HG03457 (cell line): ENCODE data around the gene MIX23.
"Not testable (repeated sequence)": the region's sequence is repeated elsewhere in the genome, so short reads cannot be mapped to it uniquely, and the experiment has no call there.

ENCODE experiments used
- ATAC-seq: cut with Tn5 transposase; IDR thresholded peaks from one replicate; pipeline ENCODE4 v1.9.1; 2021; ENCODE audit warnings: moderate number of reproducible peaks; ENCODE audit not compliant: unreplicated experiment

The MIX23 gene

DNA sequence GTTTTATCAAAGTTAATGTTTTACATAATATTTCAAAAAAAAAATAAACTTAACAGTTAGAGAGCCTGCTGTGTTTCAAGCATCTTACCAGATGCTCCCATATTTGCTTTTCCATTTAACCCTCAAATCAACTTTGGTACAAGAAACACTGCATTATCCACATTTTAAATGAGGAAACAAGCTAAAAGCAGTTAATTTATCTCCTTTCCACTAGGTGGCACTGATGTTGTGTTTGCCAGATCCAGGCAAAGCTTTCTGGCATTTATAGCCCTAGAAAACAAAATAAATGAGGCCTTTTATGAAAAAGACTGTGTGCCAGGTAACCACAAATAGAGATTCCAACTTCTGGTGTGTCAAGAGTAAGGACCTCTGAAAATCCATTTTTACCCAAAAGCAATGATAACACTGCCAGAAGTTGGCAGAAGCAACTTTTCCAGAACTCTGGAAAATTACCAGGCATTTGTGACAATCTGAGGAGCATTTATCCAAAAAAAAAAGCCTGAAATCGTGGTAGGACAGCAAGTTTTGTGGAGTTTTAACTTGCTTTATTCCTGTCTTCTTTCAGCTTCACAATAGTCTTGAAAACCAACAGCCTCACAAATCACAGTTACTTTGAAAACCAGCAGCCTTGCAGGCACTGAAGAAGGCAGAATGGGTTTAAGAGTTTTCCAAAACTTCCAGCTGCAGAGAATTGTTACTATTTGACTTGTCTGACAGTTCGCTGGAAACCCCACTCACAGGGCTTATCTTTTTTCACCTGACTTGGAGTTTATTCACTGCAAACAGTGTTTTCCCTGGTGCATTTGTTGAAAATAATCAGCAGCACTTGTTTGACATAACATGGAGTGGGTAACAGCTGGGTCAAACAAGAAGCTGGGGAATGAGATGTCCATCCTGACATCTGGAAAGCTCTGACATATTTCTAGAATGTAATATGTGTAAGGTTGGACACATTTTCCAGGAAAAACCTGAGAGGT is 10.1 kb upstream of the MIX23 start:
- no peak for ATAC-seq

DNA sequence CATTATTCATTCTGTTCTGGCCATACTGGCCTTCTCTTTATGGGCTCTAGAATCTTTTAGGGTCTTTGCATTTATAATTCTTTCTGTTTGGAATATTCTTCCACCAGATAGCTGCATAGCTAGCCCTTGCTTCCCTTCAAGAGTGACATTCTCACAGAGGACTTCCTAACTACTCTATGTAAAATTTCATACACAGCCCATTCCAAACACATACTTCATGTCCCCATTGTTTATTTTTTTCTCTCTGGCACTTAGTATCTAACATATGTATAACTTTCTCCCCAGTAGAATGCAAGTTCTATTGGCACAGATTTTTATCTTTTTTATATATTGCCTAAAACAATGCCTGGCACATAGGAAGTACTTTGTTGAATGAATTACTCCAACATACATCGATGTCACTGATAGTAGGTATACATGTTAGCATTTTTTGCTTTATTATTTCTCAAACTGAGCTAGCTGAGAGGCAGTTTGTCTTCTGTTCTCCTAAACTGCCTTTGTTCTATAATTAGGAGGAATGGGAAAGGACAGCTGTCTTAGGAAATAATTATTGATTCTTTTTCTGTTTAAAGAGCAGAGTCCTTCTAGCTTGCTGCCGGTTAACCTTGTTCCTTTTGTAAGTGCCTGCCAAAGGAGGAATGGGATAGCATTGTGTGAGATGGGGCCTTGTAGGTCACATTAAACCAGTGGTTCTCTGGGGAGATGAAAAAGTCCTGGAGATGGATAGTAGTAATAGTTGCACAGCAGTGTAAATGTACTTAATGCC is 8.8 kb upstream of the MIX23 start:
- no peak for ATAC-seq

GRCh38 chr3:122390665-122391064 is 7.6 kb upstream of the MIX23 start:
- no peak for ATAC-seq

DNA sequence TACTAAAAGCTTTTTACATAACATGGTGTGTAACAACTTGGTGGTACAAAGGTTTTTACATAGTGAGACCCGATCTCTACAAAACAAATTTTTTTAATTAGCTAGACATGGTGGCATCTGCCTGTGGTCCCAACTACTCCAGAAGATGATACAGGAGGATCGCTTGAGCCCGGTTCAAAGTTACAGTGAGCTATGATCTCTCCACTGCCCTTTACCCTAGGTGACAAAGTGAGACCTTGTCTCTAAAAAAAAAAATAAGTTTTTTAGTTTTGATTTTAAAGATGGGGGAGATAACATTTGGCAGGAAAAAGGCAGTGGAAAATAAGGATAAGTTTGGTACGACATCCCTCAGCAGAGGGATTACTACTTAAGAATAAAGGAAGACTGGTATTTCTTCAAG is 6.9 kb upstream of the MIX23 start:
- no peak for ATAC-seq

DNA sequence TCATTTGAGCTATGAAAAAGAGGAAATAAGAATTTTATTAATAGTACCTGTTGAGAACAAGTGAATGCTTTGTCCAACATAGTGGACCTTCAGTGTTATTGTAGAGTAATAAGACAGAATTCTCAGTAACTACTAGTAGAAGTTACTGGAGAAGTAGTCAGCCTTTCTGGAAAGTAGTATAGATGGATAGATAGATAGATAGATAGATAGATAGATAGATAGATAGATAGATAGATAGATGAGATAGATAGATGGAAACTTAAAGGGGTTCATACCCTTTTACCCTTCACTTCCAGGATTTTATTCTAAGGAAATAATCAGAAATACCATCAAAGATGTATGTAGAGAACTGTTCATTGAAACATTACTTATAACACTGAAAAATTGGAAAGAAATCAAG is 6.2 kb upstream of the MIX23 start:
- no peak for ATAC-seq

GRCh38 chr3:122387709-122388108 is 4.7 kb upstream of the MIX23 start:
- no peak for ATAC-seq

DNA sequence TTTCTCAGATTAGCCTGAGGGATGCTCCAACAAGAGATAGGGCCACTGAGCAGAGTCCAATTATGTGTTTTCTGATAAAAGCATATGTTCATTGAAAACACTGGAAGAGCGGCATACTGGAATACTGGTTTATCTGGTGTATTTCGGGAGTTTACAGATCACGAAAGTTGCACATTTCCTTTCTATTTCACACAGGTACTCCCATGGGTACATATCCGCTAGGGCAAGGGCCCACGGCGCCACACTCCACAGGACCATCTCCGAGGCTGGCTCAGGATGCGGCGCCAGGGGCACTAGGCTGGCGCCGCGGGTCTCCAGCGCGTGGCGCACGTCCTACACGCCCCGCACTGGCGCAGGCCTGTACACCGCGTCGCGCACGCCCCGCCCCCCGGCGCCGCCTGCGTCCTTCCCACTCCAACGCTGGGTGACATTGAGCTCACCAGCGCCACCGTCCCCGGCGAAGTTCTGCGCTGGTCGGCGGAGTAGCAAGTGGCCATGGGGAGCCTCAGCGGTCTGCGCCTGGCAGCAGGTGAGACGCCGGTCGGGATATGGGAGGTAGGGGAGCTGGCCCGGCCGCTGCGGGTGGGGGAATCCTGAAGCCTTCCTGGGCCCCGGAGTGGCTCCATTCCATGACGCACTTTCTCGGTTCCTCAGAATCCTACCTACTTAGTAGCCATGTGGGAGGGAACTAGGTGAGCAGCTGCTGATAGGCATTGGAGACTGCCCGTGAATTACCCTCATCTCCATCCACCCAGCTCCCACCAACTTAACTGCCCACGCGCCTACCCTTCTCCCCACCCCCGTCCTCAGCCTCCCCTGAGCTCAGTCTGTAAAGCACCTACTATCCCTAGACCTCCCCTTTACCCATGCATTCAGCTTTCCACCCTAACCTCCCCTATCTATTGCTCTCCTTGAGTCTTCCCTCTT is 1.0 kb upstream of the MIX23 start, which contains the start of gene FAM162A:
Gene FAM162A, plus strand, starts transcription at position 412 of the 927 bp plus-strand sequence. Its CDS starts 84 bp downstream, at position 496.
- ATAC-seq = peak; percentile 88

DNA sequence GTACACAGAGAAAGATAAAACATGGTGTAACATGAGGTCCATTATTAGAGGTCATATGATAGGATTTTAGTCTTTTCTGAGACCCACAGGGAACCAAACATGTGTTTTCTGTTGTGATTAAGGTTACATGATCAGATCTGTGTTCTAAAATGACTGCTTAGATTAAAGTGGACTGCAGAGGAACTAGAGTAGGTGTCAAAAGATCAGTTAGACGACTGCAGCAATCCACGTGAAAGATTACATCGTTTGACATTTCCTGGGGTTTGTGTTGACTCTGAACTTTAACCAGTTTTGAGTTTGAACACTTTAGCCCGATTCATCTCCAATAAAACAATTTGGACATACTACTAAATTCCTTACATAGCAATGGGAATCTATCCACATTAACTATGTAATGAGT is 5.1 kb downstream of the MIX23 start:
- no peak for ATAC-seq

- no peak for ATAC-seq
Observed at GRCh38 chr3:122374034-122374433, 9.0 kb downstream of the MIX23 start.

DNA sequence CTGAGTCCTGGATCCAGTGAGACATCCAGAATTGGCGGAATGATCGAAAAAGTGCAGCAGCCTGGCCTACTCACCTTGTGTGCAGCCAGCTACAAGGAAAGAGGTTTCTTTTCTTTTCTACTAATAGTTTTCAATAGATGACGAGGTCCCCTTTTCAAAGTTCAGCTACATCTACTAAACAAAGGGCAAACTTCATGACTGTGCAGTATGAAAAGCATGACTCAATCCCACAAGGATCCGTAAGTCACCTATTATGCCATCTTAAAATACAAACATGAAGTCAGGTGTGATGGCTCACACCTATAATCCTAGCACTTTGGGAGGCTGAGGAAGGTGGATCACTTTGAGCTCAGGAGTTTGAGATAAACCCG is 16.7 kb downstream of the MIX23 start:
- no peak for ATAC-seq

- not testable (repeated sequence) for ATAC-seq
Observed at GRCh38 chr3:122365582-122366378, 17.3 kb downstream of the MIX23 start.

- no peak for ATAC-seq
Observed at GRCh38 chr3:122365073-122365472, 18.0 kb downstream of the MIX23 start.

- ATAC-seq = no peak
Observed at GRCh38 chr3:122364490-122364889, 18.5 kb downstream of the MIX23 start.

DNA sequence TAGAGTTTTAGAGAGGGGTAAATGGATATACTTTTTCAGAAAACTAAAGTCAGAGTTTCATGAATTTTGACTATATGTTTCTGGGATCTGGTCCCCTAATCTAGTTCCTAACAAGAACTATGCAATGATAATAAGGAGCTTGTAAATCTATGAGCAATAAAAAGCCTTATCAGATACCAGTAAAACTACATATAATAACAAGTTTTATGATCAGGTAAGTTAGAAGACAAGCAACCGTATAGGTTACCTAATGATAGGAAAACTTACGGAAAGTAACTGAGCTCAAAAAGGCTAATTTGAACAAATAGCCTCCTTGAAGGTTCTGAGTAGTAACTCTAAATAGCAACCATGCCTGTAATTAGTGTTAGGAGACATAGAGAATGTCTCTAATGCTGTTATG is 21.0 kb downstream of the MIX23 start:
- ATAC-seq = no peak

GRCh38 chr3:122358703-122359032 is 24.4 kb downstream of the MIX23 start:
- ATAC-seq = no peak

DNA sequence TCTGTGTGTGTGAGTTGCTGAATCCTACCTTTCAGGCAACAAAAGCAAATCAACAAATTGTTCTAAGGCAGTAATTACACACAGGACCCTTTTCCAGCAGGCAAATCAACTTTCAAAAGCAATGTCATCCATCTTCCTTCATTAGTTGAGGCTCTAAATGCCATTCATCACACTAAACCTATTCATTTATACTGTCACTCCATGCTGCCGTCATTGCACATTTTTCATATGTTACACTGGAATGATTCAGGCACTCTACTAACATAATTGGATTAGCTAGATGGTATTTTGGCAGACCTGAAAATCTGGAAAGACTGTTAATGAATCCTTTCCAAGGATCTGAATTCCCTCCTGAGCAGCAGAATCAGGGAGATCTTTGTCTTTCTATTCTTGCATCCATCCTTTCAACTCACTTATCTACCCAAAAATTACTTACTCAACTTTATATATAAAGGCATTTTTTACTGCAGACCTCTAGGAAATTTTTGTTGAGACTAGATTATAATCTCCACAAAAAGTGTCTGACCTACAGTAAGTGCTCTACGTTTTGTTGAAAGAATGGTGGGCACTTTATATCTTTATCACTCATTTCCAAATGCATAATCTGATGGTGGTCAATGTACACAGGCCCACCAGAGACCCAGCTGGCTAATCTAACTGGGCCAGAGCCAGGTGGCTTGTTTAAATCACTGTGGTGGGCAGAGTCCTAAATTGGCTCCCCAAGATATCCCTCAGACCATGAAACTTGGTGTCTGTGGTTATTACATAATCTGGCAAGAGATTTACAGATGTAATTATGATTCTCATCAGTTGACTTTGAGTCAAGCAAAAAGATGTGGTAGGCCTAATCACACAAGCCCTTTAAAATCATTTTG is 25.0 kb downstream of the MIX23 start:
- no peak for ATAC-seq

GRCh38 chr3:122356402-122356801 is 26.6 kb downstream of the MIX23 start:
- no peak for ATAC-seq

DNA sequence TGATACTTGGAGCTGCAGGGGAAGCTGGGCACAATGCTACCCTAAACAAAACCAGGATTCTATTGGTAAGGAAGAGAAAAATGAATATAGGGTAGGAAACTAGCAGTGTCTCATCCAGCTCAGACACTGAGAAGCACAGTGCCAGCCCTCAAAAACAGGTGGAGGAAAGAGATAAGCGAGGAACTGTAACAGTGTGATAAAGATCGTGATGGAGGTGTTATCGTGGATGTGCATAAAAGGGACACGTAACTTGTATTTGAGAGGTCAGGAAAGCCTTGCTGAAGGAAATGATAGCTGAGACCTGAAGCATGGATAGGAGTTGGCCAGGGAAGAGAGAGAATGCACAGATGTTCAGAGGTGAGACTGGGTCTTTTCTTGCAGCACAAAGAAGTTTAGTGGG is 27.4 kb downstream of the MIX23 start:
- no peak for ATAC-seq

GRCh38 chr3:122353893-122354401 is 29.1 kb downstream of the MIX23 start:
- no peak for ATAC-seq
